ENCODE measurements around the gene DUS4L. TPM values are rescaled to one million over a fixed set of nuclear protein-coding genes. Genes with fewer than 3 reads are reported as not detected.

Gene DUS4L
- total RNA-seq, 1 experiment from 2014 or later = 15.3 TPM

DNA sequence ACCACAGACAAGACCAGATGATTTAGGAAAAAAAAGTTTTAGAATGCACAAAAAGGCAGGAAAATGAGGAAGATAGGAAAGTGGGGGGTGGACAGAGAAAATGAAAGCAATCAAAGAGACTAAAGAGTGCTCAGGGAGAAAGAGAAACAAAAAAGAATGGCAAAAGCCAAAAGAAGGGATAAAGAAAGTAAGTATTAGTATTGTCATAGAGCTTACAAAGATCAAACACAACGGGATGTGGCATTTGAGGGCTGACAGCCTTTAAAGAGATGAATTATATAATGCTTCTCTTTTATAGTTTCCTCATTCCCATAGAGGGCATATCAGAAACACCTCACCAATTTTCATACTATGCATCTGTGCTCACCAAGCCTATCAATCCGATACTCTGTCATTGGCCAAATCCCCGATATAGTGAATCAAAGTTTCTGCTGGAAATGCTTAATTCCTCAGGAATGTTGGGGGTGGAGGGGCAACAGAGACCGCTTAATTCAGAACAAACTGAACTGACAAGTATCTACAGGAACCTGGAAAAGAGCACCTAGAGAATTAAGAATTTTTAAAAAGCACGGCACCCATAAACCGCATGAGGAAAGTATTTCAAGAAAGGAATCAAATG lies 2.8 kb upstream of the DUS4L start:
- peak overlapping the region; percentile 34; the same call in 1 of the 2 replicates for H3K4me3 Mint-ChIP-seq
- CTCF ChIA-PET = no interaction called here

More for the DNA sequence above, 2.8 kb upstream of the DUS4L start:
- ATAC-seq = no peak
- Mint-ChIP-seq H3K27ac (no peak overlapping the region), H3K36me3 (peaks cover 6% of the 10 kb centered on the region), H3K4me1 (peaks cover 22% of the 10 kb centered on the region), H3K27me3 (ENCODE audit: low read depth) (no peaks in the 10 kb centered on the region), H3K9me3 (no peaks in the 10 kb centered on the region)
- no peak for TF ChIP-seq ZNF396 (CRISPR knock-in tag; IDR thresholded peaks at IDR 0.05; ENCODE audit: borderline replicate concordance)
- TF ChIP-seq, protein P1, sequence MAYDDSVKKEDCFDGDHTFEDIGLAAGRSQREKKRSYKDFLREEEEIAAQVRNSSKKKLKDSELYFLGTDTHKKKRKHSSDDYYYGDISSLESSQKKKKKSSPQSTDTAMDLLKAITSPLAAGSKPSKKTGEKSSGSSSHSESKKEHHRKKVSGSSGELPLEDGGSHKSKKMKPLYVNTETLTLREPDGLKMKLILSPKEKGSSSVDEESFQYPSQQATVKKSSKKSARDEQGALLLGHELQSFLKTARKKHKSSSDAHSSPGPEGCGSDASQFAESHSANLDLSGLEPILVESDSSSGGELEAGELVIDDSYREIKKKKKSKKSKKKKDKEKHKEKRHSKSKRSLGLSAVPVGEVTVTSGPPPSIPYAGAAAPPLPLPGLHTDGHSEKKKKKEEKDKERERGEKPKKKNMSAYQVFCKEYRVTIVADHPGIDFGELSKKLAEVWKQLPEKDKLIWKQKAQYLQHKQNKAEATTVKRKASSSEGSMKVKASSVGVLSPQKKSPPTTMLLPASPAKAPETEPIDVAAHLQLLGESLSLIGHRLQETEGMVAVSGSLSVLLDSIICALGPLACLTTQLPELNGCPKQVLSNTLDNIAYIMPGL (CRISPR knock-in tag; IDR thresholded peaks at IDR 0.05) = no peak
- TF ChIP-seq TCF7 (CRISPR knock-in tag; IDR thresholded peaks at IDR 0.05; ENCODE audit: low read depth) = no peak
- TF ChIP-seq JUN (CRISPR knock-in tag; IDR thresholded peaks at IDR 0.05) = no peak
- TF ChIP-seq NFE2L1 (CRISPR knock-in tag; IDR thresholded peaks at IDR 0.05) = no peak
- TF ChIP-seq, protein P2, sequence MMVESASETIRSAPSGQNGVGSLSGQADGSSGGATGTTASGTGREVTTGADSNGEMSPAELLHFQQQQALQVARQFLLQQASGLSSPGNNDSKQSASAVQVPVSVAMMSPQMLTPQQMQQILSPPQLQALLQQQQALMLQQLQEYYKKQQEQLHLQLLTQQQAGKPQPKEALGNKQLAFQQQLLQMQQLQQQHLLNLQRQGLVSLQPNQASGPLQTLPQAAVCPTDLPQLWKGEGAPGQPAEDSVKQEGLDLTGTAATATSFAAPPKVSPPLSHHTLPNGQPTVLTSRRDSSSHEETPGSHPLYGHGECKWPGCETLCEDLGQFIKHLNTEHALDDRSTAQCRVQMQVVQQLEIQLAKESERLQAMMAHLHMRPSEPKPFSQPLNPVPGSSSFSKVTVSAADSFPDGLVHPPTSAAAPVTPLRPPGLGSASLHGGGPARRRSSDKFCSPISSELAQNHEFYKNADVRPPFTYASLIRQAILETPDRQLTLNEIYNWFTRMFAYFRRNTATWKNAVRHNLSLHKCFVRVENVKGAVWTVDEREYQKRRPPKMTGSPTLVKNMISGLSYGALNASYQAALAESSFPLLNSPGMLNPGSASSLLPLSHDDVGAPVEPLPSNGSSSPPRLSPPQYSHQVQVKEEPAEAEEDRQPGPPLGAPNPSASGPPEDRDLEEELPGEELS (CRISPR knock-in tag; IDR thresholded peaks at IDR 0.05) = no peak
- TF ChIP-seq MYBL2 (CRISPR knock-in tag; IDR thresholded peaks at IDR 0.05) = no peak
- no peak for TF ChIP-seq ZNF423 (CRISPR knock-in tag; IDR thresholded peaks at IDR 0.05)
- no peak for TF ChIP-seq GTF2I (CRISPR knock-in tag; conservative IDR thresholded peaks at IDR 0.05)
- TF ChIP-seq ATF1 (CRISPR knock-in tag; IDR thresholded peaks at IDR 0.05) = no peak
- TF ChIP-seq, protein P3, sequence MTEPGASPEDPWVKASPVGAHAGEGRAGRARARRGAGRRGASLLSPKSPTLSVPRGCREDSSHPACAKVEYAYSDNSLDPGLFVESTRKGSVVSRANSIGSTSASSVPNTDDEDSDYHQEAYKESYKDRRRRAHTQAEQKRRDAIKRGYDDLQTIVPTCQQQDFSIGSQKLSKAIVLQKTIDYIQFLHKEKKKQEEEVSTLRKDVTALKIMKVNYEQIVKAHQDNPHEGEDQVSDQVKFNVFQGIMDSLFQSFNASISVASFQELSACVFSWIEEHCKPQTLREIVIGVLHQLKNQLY (CRISPR knock-in tag; IDR thresholded peaks at IDR 0.05) = no peak
- TF ChIP-seq NFYB (CRISPR knock-in tag; conservative IDR thresholded peaks at IDR 0.05; ENCODE audit: low read depth) = no peak
- TF ChIP-seq ZNF121 (CRISPR knock-in tag; IDR thresholded peaks at IDR 0.05) = no peak
- TF ChIP-seq, protein P4, sequence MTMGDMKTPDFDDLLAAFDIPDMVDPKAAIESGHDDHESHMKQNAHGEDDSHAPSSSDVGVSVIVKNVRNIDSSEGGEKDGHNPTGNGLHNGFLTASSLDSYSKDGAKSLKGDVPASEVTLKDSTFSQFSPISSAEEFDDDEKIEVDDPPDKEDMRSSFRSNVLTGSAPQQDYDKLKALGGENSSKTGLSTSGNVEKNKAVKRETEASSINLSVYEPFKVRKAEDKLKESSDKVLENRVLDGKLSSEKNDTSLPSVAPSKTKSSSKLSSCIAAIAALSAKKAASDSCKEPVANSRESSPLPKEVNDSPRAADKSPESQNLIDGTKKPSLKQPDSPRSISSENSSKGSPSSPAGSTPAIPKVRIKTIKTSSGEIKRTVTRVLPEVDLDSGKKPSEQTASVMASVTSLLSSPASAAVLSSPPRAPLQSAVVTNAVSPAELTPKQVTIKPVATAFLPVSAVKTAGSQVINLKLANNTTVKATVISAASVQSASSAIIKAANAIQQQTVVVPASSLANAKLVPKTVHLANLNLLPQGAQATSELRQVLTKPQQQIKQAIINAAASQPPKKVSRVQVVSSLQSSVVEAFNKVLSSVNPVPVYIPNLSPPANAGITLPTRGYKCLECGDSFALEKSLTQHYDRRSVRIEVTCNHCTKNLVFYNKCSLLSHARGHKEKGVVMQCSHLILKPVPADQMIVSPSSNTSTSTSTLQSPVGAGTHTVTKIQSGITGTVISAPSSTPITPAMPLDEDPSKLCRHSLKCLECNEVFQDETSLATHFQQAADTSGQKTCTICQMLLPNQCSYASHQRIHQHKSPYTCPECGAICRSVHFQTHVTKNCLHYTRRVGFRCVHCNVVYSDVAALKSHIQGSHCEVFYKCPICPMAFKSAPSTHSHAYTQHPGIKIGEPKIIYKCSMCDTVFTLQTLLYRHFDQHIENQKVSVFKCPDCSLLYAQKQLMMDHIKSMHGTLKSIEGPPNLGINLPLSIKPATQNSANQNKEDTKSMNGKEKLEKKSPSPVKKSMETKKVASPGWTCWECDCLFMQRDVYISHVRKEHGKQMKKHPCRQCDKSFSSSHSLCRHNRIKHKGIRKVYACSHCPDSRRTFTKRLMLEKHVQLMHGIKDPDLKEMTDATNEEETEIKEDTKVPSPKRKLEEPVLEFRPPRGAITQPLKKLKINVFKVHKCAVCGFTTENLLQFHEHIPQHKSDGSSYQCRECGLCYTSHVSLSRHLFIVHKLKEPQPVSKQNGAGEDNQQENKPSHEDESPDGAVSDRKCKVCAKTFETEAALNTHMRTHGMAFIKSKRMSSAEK (CRISPR knock-in tag; IDR thresholded peaks at IDR 0.05; ENCODE audit: borderline replicate concordance) = no peak
- no peak for TF ChIP-seq SP1 (CRISPR knock-in tag; conservative IDR thresholded peaks at IDR 0.05)
- TF ChIP-seq, protein P5, sequence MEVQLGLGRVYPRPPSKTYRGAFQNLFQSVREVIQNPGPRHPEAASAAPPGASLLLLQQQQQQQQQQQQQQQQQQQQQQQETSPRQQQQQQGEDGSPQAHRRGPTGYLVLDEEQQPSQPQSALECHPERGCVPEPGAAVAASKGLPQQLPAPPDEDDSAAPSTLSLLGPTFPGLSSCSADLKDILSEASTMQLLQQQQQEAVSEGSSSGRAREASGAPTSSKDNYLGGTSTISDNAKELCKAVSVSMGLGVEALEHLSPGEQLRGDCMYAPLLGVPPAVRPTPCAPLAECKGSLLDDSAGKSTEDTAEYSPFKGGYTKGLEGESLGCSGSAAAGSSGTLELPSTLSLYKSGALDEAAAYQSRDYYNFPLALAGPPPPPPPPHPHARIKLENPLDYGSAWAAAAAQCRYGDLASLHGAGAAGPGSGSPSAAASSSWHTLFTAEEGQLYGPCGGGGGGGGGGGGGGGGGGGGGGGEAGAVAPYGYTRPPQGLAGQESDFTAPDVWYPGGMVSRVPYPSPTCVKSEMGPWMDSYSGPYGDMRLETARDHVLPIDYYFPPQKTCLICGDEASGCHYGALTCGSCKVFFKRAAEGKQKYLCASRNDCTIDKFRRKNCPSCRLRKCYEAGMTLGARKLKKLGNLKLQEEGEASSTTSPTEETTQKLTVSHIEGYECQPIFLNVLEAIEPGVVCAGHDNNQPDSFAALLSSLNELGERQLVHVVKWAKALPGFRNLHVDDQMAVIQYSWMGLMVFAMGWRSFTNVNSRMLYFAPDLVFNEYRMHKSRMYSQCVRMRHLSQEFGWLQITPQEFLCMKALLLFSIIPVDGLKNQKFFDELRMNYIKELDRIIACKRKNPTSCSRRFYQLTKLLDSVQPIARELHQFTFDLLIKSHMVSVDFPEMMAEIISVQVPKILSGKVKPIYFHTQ (CRISPR knock-in tag; IDR thresholded peaks at IDR 0.05) = no peak
- TF ChIP-seq RELA (CRISPR knock-in tag; IDR thresholded peaks at IDR 0.05; ENCODE audit: borderline replicate concordance) = no peak
- no peak for TF ChIP-seq ZNF671 (CRISPR knock-in tag; IDR thresholded peaks at IDR 0.05)
- no peak for TF ChIP-seq PRRX2 (CRISPR knock-in tag; IDR thresholded peaks at IDR 0.05)
- no peak for DNase-seq (ENCODE audit: low spot score)
- POLR2A ChIA-PET = no interaction called here
